HepG2 (cell line): ENCODE measurements around the gene HYCC2. TPM values are rescaled to one million over a fixed set of nuclear protein-coding genes. Genes with fewer than 3 reads are reported as not detected.

Experiments
- ATAC-seq: fragments of 200-7000 bp; cut with Tn5 transposase; 3 replicates; pipeline ENCODE4 v1.9.1; 2020; ENCODE audit warnings: mild to moderate bottlenecking, moderate library complexity
- BruUV-seq: library from RNA; stranded (reverse); fragments of 400-500 nt; replicated peaks from 2 replicates; lab custom pipeline; 2021; lab: Mats Ljungman, UMichigan
- CTCF ChIA-PET: fragments of 300-600 bp; formaldehyde crosslinking; extraction: SDS; loops from one replicate; lab custom pipeline; 2021; ENCODE audit warnings: low total read pairs, inconsistent platforms, low intra/inter-chr PET ratio; lab: Yijun Ruan, JAX
- POLR2A ChIA-PET: fragments of 350-600 bp; sonication (Branson Sonifier 250); formaldehyde crosslinking; loops from one replicate; lab custom pipeline; 2020; ENCODE audit warnings: antibody characterized with exemption, inconsistent platforms; lab: Yijun Ruan, JAX
- DNase-seq: peaks from one replicate; pipeline ENCODE4 v3.0.0-alpha.2; 2015; ENCODE audit warnings: low spot score
- FAIRE-seq: peaks from 3 replicates; lab custom pipeline; 2011; peaks lifted over from hg19 to GRCh38; lab: Jason Lieb, UNC
- H2AFZ ChIP-seq: one replicate; pipeline ENCODE4 v1.6.1; 2011; ENCODE audit warnings: low read length, inconsistent platforms
- H3K27ac ChIP-seq: fragments of 300-600 bp; 3 replicates; pipeline ENCODE4 v1.8.0; 2011; ENCODE audit warnings: mixed run types, mild to moderate bottlenecking, mixed read lengths, low read length, inconsistent platforms; ENCODE audit not compliant: insufficient read depth; ENCODE audit errors: extremely low read length
- H3K27me3 ChIP-seq, 2 experiments: fragments of 200-600 bp in 1 of 2; 2 replicates in 1 of 2; 3 replicates in 1 of 2; pipeline versions ENCODE4 v1.6.0 to v1.8.0; 2011; ENCODE audit warnings: low read length in 2 of 2, mild to moderate bottlenecking in 2 of 2, moderate library complexity in 2 of 2, inconsistent platforms in 1 of 2; ENCODE audit not compliant: insufficient read depth in 2 of 2, control insufficient read depth in 1 of 2
- H3K36me3 ChIP-seq, 2 experiments: fragments of 200-600 bp in 1 of 2; replicated peaks in 1 of 2; 2 replicates in 1 of 2; 3 replicates in 1 of 2; pipeline versions ENCODE4 v1.5.1 to v1.8.0; 2011; ENCODE audit warnings: low read length in 2 of 2, inconsistent platforms in 1 of 2; ENCODE audit not compliant: insufficient read depth in 2 of 2, control insufficient read depth in 1 of 2
- H3K4me1 ChIP-seq: 2 replicates; pipeline ENCODE4 v1.5.1; 2012; ENCODE audit warnings: low read length, inconsistent platforms; ENCODE audit not compliant: insufficient read depth
- H3K4me2 ChIP-seq: 2 replicates; pipeline ENCODE4 v1.6.0; 2011; ENCODE audit warnings: low read depth, low read length, inconsistent platforms
- H3K4me3 ChIP-seq, 3 experiments: fragments of 200-600 bp in 1 of 3; sonication (generic), shearing (Covaris generic) in 1 of 3; replicated peaks in 1 of 3; 2 replicates each; pipeline ENCODE4 v1.5.1; 2011 to 2016; ENCODE audit warnings: low read length in 3 of 3, inconsistent platforms in 2 of 3, low read depth in 2 of 3, mild to moderate bottlenecking in 2 of 3, control low read depth in 1 of 3, mixed read lengths in 1 of 3; ENCODE audit not compliant: insufficient read depth in 1 of 3
- H3K79me2 ChIP-seq: one replicate; pipeline ENCODE4 v1.6.1; 2011; ENCODE audit warnings: low read length, inconsistent platforms; ENCODE audit not compliant: insufficient read depth
- H3K9ac ChIP-seq: 2 replicates; pipeline ENCODE4 v1.6.0; 2011; ENCODE audit warnings: mild to moderate bottlenecking, low read depth, low read length, inconsistent platforms; ENCODE audit not compliant: insufficient read depth
- H3K9me3 ChIP-seq: 2 replicates; pipeline ENCODE4 v1.5.1; 2012; ENCODE audit warnings: mild to moderate bottlenecking, low read length
- H4K20me1 ChIP-seq: 2 replicates; pipeline ENCODE4 v1.6.0; 2011; ENCODE audit warnings: inconsistent platforms, mild to moderate bottlenecking, low read length, moderate library complexity; ENCODE audit not compliant: insufficient read depth
- DRAP1 ChIP-seq: IDR thresholded peaks from 2 replicates; pipeline ENCODE4 v1.6.1; 2016; ENCODE audit warnings: missing genetic modification reagents, missing compliant biosample characterization
- DZIP1 ChIP-seq: sonication (generic); formaldehyde crosslinking; IDR thresholded peaks from 2 replicates; pipeline ENCODE4 v1.5.0; 2020; ENCODE audit warnings: mild to moderate bottlenecking, missing genetic modification reagents
- FOXO1 ChIP-seq: sonication (generic); formaldehyde crosslinking; IDR thresholded peaks from 2 replicates; pipeline ENCODE4 v1.4.0; 2020; ENCODE audit warnings: missing genetic modification reagents
- GABPB1 ChIP-seq: IDR thresholded peaks from 2 replicates; pipeline ENCODE4 v1.6.1; 2016; ENCODE audit warnings: mild to moderate bottlenecking, missing genetic modification reagents, moderate library complexity, missing compliant biosample characterization
- MAFK ChIP-seq, 2 experiments: IDR thresholded peaks in 1 of 2; conservative IDR thresholded peaks in 1 of 2; 2 replicates each; pipeline ENCODE4 v1.6.1; 2011; ENCODE audit warnings: improper control_type of control experiment in 2 of 2, low read length in 2 of 2
- MLLT10 ChIP-seq: sonication (generic); formaldehyde crosslinking; IDR thresholded peaks from 2 replicates; pipeline ENCODE4 v1.4.0; 2020; ENCODE audit warnings: missing genetic modification reagents
- NFATC3 ChIP-seq: sonication (generic); formaldehyde crosslinking; IDR thresholded peaks from 2 replicates; pipeline ENCODE4 v1.5.1; 2020; ENCODE audit warnings: mild to moderate bottlenecking, missing genetic modification reagents
- SCMH1 ChIP-seq: sonication (generic); formaldehyde crosslinking; IDR thresholded peaks from 2 replicates; pipeline ENCODE4 v1.9.0; 2021; ENCODE audit warnings: missing genetic modification reagents, mild to moderate bottlenecking, borderline replicate concordance
- TFE3 ChIP-seq: IDR thresholded peaks from 2 replicates; pipeline ENCODE4 v1.6.1; 2016
- ZFP82 ChIP-seq: sonication (generic); formaldehyde crosslinking; IDR thresholded peaks from 2 replicates; pipeline ENCODE4 v1.5.1; 2020; ENCODE audit warnings: mild to moderate bottlenecking, missing genetic modification reagents, borderline replicate concordance
- ZNF136 ChIP-seq: sonication (generic); formaldehyde crosslinking; IDR thresholded peaks from 2 replicates; pipeline ENCODE4 v1.8.1; 2022; ENCODE audit warnings: low read depth, mild to moderate bottlenecking, moderate library complexity, missing genetic modification reagents
- ZNF510 ChIP-seq: sonication (generic); formaldehyde crosslinking; IDR thresholded peaks from 2 replicates; pipeline ENCODE4 v1.4.0; 2020; ENCODE audit warnings: low read depth, mild to moderate bottlenecking, missing genetic modification reagents
- WGBS: methylation state at CpG from one replicate; pipeline ENCODE4 v1.1.6; 2017; ENCODE audit warnings: low lambda C conversion rate; 5-methylcytosine and 5-hydroxymethylcytosine counted together
- in situ Hi-C: cut with HindIII; loops from 2 replicates; pipeline ENCODE4 v1.10.0; 2017; ENCODE audit warnings: low pct_unique_long_range_greater_than_20kb; ENCODE audit not compliant: extremely low pct_ligation_motif_present
- intact Hi-C: fragments of 100-400 bp; cut with micrococcal nuclease; formaldehyde crosslinking; loops from one replicate; pipeline ENCODE4 v1.10.0; 2022; ENCODE audit not compliant: unreplicated experiment
- polyA plus RNA-seq, 8 experiments: library from polyadenylated mRNA; depleted of rRNA in 3 of 8; stranded (reverse) in 7 of 8; unstranded in 1 of 8; fragments of >200 nt; fragmentation: Illumina TruSeq in 4 of 8; extraction: Trizol in 4 of 8; gene quantifications; 2 replicates each; pipeline versions ENCODE4 v1.2.1 to v1.2.3, GENCODE V29; 2011 to 2016; ENCODE audit warnings: low read depth in 4 of 8, missing spikeins in 1 of 8, mixed read lengths in 1 of 8; ENCODE audit not compliant: insufficient read depth in 1 of 8
- total RNA-seq, 5 experiments: library from RNA; depleted of rRNA; stranded (reverse); fragments of >200 nt; fragmentation: Illumina TruSeq; extraction: Trizol; gene quantifications; 2 replicates each; pipeline ENCODE4 v1.2.3, GENCODE V29; 2016; ENCODE audit warnings: low read depth in 1 of 5

HYCC2 gene
- total and polyA plus RNA-seq, 2 of the 13 experiments (the other 11 are each of a cell fraction or from before 2014, with no cell fraction given) = 4.7 to 13.9 TPM

GRCh38 chr2:201090574-201090973 lies 19.1 kb upstream of the HYCC2 start:
- intact Hi-C loops (no loop called here), in situ Hi-C loops (no loop called here)
- H3K9ac ChIP-seq = no peak overlapping the region
- CTCF ChIA-PET = no interaction called here
- 97% methylated on average over 4 of the region's 4 CpGs for WGBS
- H2AFZ ChIP-seq = no peak overlapping the region
- no peaks in the 10 kb centered on the region for H4K20me1 ChIP-seq
- no peak overlapping the region for H3K27ac ChIP-seq
- ATAC-seq = no peak
- FAIRE-seq = no peak
- H3K79me2 ChIP-seq = no peaks in the 10 kb centered on the region
- H3K36me3 ChIP-seq = peaks cover 1 to 6% of the 10 kb centered on the region in 2 experiments; a peak in 1 of 5 replicates
- DNase-seq = no peak
- H3K4me3 ChIP-seq = no peak overlapping the region
- TF ChIP-seq GABPB1 (CRISPR knock-in tag) (no peak), MAFK (conservative IDR thresholded peaks at IDR 0.05 in 1 of 2, IDR thresholded peaks at IDR 0.05 in 1 of 2; ENCODE audit: low read length in 2 of 2) (peak in 1 of 2 experiments; percentile 60; a peak in 2 of 4 replicates), MLLT10 (CRISPR knock-in tag) (no peak), ZNF510 (CRISPR knock-in tag) (no peak)
- no peaks in the 10 kb centered on the region for H3K27me3 ChIP-seq
- no peak overlapping the region for H3K4me2 ChIP-seq
- POLR2A ChIA-PET = interaction anchor here (0.7 to 1.8 kb wide), 2 partner anchors 25 to 293 kb away, joined by 3 to 4 read pairs; partner anchors contain the start of gene CFLAR
- no TSS peak for BruUV-seq
- no peaks in the 10 kb centered on the region for H3K9me3 ChIP-seq
- peaks cover 12% of the 10 kb centered on the region for H3K4me1 ChIP-seq

- ChIA-PET POLR2A (no interaction called here), CTCF (no interaction called here)
- intact Hi-C loops = no loop called here
- ATAC-seq = no peak
- H2AFZ ChIP-seq = no peak overlapping the region
- no peaks in the 10 kb centered on the region for H3K27me3 ChIP-seq
- DNase-seq = no peak
- no peak overlapping the region for H3K4me3 ChIP-seq
- H3K9ac ChIP-seq = no peak overlapping the region
- H3K9me3 ChIP-seq = no peaks in the 10 kb centered on the region
- H3K79me2 ChIP-seq = no peaks in the 10 kb centered on the region
- in situ Hi-C loops = no loop called here
- no peak overlapping the region for H3K27ac ChIP-seq
- no peak overlapping the region for H3K4me2 ChIP-seq
- WGBS = 98% methylated on average over 2 of the region's 2 CpGs
- no peak for FAIRE-seq
- peaks cover 6% of the 10 kb centered on the region for H3K4me1 ChIP-seq
- peaks cover 4 to 47% of the 10 kb centered on the region in 2 experiments for H3K36me3 ChIP-seq
- no TSS peak for BruUV-seq
- H4K20me1 ChIP-seq = no peaks in the 10 kb centered on the region
- TF ChIP-seq NFATC3 (no peak), FOXO1 (CRISPR knock-in tag) (no peak), SCMH1 (CRISPR knock-in tag) (no peak), ZFP82 (CRISPR knock-in tag) (no peak), DRAP1 (CRISPR knock-in tag) (no peak), DZIP1 (CRISPR knock-in tag) (no peak), ZNF136 (CRISPR knock-in tag) (no peak), TFE3 (CRISPR knock-in tag) (no peak)
Observed at GRCh38 chr2:201084863-201085262, 13.4 kb upstream of the HYCC2 start.
